Upper lobe of right lung (tissue), 1 donor: ENCODE results near the gene GDPD3. TPM values are rescaled to one million over a fixed set of nuclear protein-coding genes. Genes with fewer than 3 reads are reported as not detected.
A peak's percentile ranks its signal among the peaks of the same experiment; 100 is the strongest.

Experiments
- ATAC-seq: fragments of 200-7000 bp; cut with Tn5 transposase; one replicate; pipeline ENCODE4 v1.9.1; 2020; ENCODE audit warnings: mild to moderate bottlenecking, moderate library complexity
- DNase-seq: peaks from one replicate; pipeline ENCODE4 v3.0.0-alpha.2; 2020
- H3K27ac ChIP-seq: fragments of 200-600 bp; one replicate; pipeline ENCODE4 v1.8.0; 2022
- H3K27me3 ChIP-seq: fragments of 200-600 bp; one replicate; pipeline ENCODE4 v1.8.0; 2022; ENCODE audit warnings: mild to moderate bottlenecking
- H3K36me3 ChIP-seq: fragments of 200-600 bp; one replicate; pipeline ENCODE4 v1.8.0; 2022
- H3K4me1 ChIP-seq: fragments of 200-600 bp; one replicate; pipeline ENCODE4 v1.8.0; 2022
- H3K4me3 ChIP-seq: fragments of 200-600 bp; one replicate; pipeline ENCODE4 v1.8.0; 2022; ENCODE audit warnings: mild to moderate bottlenecking
- H3K9me3 ChIP-seq: fragments of 200-600 bp; one replicate; pipeline ENCODE4 v1.8.0; 2022
- CTCF ChIP-seq: fragments of 200-600 bp; IDR thresholded peaks from one replicate; pipeline ENCODE4 v1.8.0; 2022; ENCODE audit warnings: antibody characterized with exemption
- intact Hi-C: fragments of 100-400 bp; cut with DNase I; formaldehyde crosslinking; loops from one replicate; pipeline ENCODE4 v1.11.0; 2022
- total RNA-seq: library from RNA; stranded (reverse); fragmentation: NEBNext Ultra II Directional; extraction: Animal tissue kit (Norgen Biotek cat#: 25700); gene quantifications from one replicate; pipeline ENCODE4 v1.2.1, GENCODE V29; 2021
- donor health status: DM: no; HTN: yes; CAD: no; lungs with severe emphysema.

Gene GDPD3
- total RNA-seq, 1 donor from 2014 or later, result 11.5 TPM

GRCh38 chr16:30065943-30066760 lies 47.2 kb downstream of the GDPD3 start:
- Histone ChIP-seq H3K4me1 (peaks cover 41% of the 10 kb centered on the region), H3K36me3 (peaks cover 44% of the 10 kb centered on the region), H3K27ac (peak overlapping the region; percentile 99), H3K27me3 (no peaks in the 10 kb centered on the region), H3K9me3 (no peaks in the 10 kb centered on the region), H3K4me3 (peak overlapping the region; percentile 87)
- ATAC-seq (peak; percentile 11), DNase-seq (peak; percentile 84)
- intact Hi-C loops, result no loop called here
- TF ChIP-seq CTCF, result no peak

GRCh38 chr16:30065102-30065942 lies 48.0 kb downstream of the GDPD3 start, which contains the start of gene ALDOA:
ALDOA (plus strand) TSS chr16:30065760; CDS start chr16:30066898, 1,138 bp downstream.
- Histone ChIP-seq H3K4me3 (peak within 1 kb of the TSS; percentile 87), H3K4me1 (peaks cover 41% of the 10 kb centered on the region)

GRCh38 chr16:30064729-30065101 lies 48.6 kb downstream of the GDPD3 start:
- Histone ChIP-seq H3K36me3 (peaks cover 30% of the 10 kb centered on the region), H3K4me1 (peaks cover 36% of the 10 kb centered on the region), H3K9me3 (no peaks in the 10 kb centered on the region), H3K27ac (peak overlapping the region; percentile 99), H3K27me3 (no peaks in the 10 kb centered on the region), H3K4me3 (peak overlapping the region; percentile 87)
- peak; percentile 72 for DNase-seq
- no peak for ATAC-seq
- intact Hi-C loops, result no loop called here
- no peak for TF ChIP-seq CTCF

More at GRCh38 chr16:30065102-30065942, 48.0 kb downstream of the GDPD3 start, which contains the start of gene ALDOA:
- peak; percentile 93 for ATAC-seq
- Histone ChIP-seq H3K9me3 (no peaks in the 10 kb centered on the region), H3K27ac (peak within 1 kb of the TSS; percentile 99), H3K36me3 (peaks cover 36% of the 10 kb centered on the region), H3K27me3 (no peaks in the 10 kb centered on the region)
- TF ChIP-seq CTCF, result peak; percentile 7
- DNase-seq, result peak; percentile 99
- intact Hi-C loops, result no loop called here

- TF ChIP-seq CTCF, result peak; percentile 36
- ATAC-seq (peak; percentile 50), DNase-seq (peak; percentile 88)
- peaks cover 24% of the 10 kb centered on the region for H3K36me3 ChIP-seq
- H3K4me1 ChIP-seq, result peaks cover 30% of the 10 kb centered on the region
- no peaks in the 10 kb centered on the region for H3K9me3 ChIP-seq
- H3K4me3 ChIP-seq, result peak overlapping the region; percentile 87
- intact Hi-C loops, result no loop called here
- peak overlapping the region; percentile 99 for H3K27ac ChIP-seq
- H3K27me3 ChIP-seq, result no peaks in the 10 kb centered on the region
These were observed 49.2 kb downstream of the GDPD3 start for GRCh38 chr16:30063893-30064728.

GRCh38 chr16:30063278-30063892 lies 50.0 kb downstream of the GDPD3 start:
- H3K36me3 ChIP-seq, result peaks cover 16% of the 10 kb centered on the region
- TF ChIP-seq CTCF, result no peak
- ATAC-seq (no peak), DNase-seq (no peak)
- intact Hi-C loops, result no loop called here
- H3K9me3 ChIP-seq, result no peaks in the 10 kb centered on the region
- no peaks in the 10 kb centered on the region for H3K27me3 ChIP-seq
- peak overlapping the region; percentile 87 for H3K4me3 ChIP-seq
- peak overlapping the region; percentile 99 for H3K27ac ChIP-seq
- H3K4me1 ChIP-seq, result peaks cover 27% of the 10 kb centered on the region
